ENCODE results near the gene LRP5. TPM values are rescaled to one million over a fixed set of nuclear protein-coding genes. Genes with fewer than 3 reads are reported as not detected.

LRP5 gene
- total RNA-seq, 2 donors from 2014 or later: 34.6 to 60.9 TPM

- Histone ChIP-seq H3K4me3 (no peak overlapping the region), H3K36me3 (peaks cover 68% of the 10 kb centered on the region), H3K27ac (no peak overlapping the region), H3K27me3 (no peaks in the 10 kb centered on the region), H3K4me1 (peaks cover 0 to 20% of the 10 kb centered on the region in 2 donors), H3K9me3 (peaks cover 6 to 10% of the 10 kb centered on the region in 2 donors)
- TF ChIP-seq CTCF (IDR thresholded peaks at IDR 0.05): no peak
- no peak for DNase-seq (ENCODE audit: low spot score)
Observed at GRCh38 chr11:68429661-68430060, 117.3 kb downstream of the LRP5 start.

- Histone ChIP-seq H3K36me3 (peaks cover 68% of the 10 kb centered on the region), H3K4me3 (no peak overlapping the region)
- TF ChIP-seq CTCF (IDR thresholded peaks at IDR 0.05): no peak
Observed at GRCh38 chr11:68430384-68430783, 118.0 kb downstream of the LRP5 start.

GRCh38 chr11:68430801-68431200, 118.4 kb downstream of the LRP5 start:
- Histone ChIP-seq H3K27me3 (no peaks in the 10 kb centered on the region), H3K27ac (no peak overlapping the region), H3K36me3 (peaks cover 69% of the 10 kb centered on the region), H3K4me1 (peaks cover 0 to 20% of the 10 kb centered on the region in 2 donors), H3K4me3 (no peak overlapping the region), H3K9me3 (peaks cover 6 to 10% of the 10 kb centered on the region in 2 donors)
- no peak for TF ChIP-seq CTCF (IDR thresholded peaks at IDR 0.05)
- DNase-seq (ENCODE audit: low spot score): no peak

More at GRCh38 chr11:68430384-68430783, 118.0 kb downstream of the LRP5 start:
- Histone ChIP-seq H3K27ac (no peak overlapping the region), H3K27me3 (no peaks in the 10 kb centered on the region), H3K9me3 (peaks cover 6 to 10% of the 10 kb centered on the region in 2 donors), H3K4me1 (peaks cover 0 to 20% of the 10 kb centered on the region in 2 donors)
- no peak for DNase-seq (ENCODE audit: low spot score)

- peaks cover 64% of the 10 kb centered on the region for H3K36me3 ChIP-seq
- TF ChIP-seq CTCF (IDR thresholded peaks at IDR 0.05): no peak
- peaks cover 0 to 28% of the 10 kb centered on the region in 2 donors for H3K4me1 ChIP-seq
- DNase-seq (ENCODE audit: low spot score): no peak
- H3K9me3 ChIP-seq: peaks cover 6 to 10% of the 10 kb centered on the region in 2 donors
- peak overlapping the region in 1 of 2 donors; percentile 55 for H3K27ac ChIP-seq
- H3K27me3 ChIP-seq: no peaks in the 10 kb centered on the region
- H3K4me3 ChIP-seq: no peak overlapping the region
Observed at GRCh38 chr11:68431984-68432645, 119.7 kb downstream of the LRP5 start.

GRCh38 chr11:68432874-68433273, 120.5 kb downstream of the LRP5 start:
- no peak for DNase-seq (ENCODE audit: low spot score)
- Histone ChIP-seq H3K27ac (peak overlapping the region in 1 of 2 donors; percentile 26), H3K36me3 (peaks cover 60% of the 10 kb centered on the region), H3K27me3 (no peaks in the 10 kb centered on the region), H3K9me3 (peaks cover 6 to 10% of the 10 kb centered on the region in 2 donors), H3K4me3 (no peak overlapping the region), H3K4me1 (peaks cover 0 to 36% of the 10 kb centered on the region in 2 donors)
- TF ChIP-seq CTCF (IDR thresholded peaks at IDR 0.05): peak in 1 of 2 donors; percentile 28

Data from right atrium auricular region (tissue), 2 donors.